Cortex of kidney (tissue), 1 donor: Measurements from ENCODE around the gene KCNMA1.

ENCODE experiments used
- DNase-seq: peaks from one replicate; lab custom pipeline; 2025; lab: John Stamatoyannopoulos, UW

Gene KCNMA1

DNA sequence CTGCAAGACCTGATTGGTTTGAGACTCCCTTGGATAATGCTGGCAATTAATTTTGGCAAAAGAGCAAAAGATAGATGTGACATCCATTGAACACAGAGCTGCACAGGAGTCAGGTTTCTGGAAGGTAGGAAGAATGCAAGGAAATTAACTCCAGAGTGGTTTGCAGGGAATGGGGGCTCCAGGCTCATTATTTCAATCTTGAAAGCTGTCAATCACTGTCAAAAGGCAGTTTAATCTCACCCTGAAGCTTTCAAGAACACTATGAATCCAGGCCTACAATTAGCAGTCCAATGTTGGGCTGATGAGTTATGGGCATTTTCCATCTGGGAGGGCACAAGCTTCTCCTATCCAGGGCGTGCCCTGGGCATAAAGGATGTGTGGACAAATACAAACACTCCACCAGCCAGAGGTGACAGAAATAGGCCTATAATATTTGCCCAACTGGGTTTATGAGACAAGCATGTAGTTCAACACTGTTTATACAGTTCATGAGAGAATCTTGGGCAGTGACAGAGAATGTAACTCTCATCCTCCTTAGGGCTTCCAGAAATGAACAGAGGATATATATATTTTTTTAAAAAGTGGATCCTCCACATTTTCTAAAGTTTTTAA, 80.5 kb downstream of the KCNMA1 start:
- no peak for DNase-seq

DNA sequence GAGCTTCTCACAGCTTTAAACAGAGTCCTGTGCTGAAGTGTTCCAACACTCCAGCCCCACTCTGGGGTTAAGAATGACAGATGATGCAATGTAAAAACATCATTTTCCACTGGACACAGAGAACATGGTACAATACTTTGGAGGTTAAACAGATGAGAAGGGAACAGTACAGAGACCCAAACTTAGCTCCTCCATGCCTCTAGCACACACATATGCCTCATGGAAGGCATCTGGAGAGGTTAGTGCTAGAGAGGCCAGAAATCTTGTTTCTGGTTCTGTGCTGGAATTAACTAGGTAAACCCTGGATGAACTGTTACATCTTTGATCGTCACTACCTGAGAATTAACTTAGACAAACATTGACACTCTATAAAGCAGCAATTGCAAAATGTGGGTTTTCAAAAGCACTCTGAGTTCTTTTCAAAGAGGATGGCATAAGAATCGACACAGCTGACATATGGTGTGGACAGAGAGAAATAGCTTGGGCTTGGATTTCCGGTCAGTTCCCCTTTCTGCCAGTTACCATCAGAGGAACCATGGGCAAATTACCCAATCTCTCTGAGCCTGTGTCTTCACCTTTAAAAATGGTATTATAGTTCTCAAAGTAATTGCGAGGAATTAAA, 81.9 kb downstream of the KCNMA1 start:
- DNase-seq, result no peak

DNA sequence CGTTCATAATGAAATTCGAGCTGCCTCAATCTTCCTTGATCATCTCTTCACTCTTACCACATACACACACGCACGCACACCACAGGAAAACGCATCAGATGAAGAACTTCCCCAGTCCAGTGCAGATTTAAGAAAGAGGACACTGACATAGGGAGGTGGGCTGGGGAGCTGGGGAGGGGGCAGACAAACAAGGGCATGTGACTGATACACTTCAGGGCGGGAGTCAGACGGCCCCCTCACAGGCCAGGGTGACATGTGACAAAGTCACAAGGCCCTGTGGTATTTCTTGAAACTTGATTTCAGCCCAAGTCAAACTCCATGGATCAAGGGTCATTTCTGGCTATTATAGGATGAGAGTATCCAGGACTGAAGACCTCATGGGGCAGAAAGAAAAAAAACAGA, 82.6 kb downstream of the KCNMA1 start:
- no peak for DNase-seq

DNA sequence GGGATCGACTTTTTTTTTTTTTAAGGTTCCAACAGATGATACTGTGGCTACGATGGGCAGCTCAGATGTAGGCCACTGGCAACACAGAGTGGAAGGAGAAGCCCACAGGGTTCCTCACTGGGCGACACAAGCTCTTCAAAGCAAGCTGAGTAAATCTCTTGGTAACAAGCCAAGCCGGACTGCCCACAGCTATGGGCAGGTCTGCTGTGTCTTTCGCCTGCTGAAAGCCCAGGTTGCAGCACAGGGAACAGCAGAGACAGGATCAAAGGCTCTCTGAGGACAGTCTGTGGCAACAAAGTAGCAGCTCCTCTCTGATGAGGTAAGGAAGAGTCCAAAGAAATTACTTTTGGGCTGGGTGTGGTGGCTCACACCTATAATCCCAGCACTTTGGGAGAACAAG, 83.6 kb downstream of the KCNMA1 start:
- no peak for DNase-seq

DNA sequence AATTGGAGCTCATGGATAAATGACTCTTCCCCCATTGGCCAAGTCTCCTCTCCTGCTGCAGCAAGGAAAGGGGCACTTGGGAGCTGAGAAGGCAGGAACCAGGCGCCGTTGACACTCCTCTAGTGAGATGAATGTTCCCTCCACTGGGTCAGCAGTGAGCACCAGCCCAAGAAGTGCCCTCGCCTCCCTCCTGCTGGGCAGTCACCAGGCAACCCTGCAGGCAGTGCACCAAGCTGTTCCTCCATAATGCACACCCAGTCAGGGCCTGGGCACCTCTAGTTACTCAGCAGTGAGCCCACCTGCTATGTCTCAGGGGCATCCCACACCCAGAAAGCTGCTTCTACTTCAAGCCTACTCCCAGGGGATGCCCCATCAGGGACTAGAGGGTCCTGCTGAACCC, 84.3 kb downstream of the KCNMA1 start:
- DNase-seq, result no peak

DNA sequence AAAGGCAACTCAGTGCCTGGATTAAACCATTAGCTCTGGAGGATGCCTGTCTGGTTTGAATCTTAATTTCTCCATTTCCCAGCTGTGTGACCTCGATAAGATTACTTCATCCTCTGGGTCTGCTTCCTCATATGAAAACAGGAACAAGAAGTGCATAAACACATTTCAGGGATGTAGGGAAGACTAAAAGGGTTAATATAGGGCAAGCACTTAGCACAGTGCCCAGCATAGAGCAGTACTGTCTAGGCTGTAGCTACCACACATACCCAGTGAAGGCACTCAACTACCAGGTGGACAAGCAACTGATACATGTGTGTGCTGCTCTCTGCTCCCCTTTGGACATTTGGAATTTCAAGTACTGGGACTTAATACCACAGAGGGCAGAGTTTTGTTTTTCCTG, 85.4 kb downstream of the KCNMA1 start:
- DNase-seq, result no peak

DNA sequence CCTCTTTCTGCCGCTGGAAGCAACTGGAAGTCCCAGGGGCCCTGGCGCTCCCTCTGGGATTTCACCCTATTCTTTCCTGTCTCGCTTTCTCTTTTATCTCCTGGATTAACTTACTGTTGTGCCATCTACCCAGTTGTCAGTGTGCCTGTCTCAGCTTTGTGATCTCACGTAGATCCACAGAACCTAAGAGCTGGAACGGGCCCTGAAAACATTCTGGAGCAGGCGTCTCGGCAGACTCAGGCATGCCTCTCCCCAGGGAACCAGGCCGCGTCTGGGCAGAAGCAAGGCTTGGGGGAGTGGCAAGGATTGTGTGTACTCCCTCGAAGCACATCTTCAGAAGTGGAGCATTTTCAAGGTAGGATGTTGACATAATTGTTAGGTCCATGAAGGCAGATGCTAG, 87.2 kb downstream of the KCNMA1 start:
- DNase-seq, result no peak

DNA sequence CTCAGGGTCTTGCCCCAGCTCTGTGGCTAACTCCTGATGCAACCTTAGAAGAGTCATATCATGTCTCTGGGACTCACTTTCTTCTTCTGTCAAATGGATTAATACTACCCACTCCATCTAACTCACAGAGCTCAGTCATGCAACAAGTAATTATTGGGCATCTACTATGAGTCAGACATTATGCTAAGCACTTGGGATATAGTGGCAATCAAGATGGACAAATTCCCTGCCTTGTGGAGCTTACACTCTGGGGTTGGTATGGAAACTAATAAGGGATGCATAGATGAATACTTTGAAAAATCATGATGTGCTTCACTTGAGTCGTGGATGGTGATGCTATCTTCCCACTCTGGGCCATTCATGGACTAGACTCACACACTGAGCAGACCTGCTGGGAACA, 88.9 kb downstream of the KCNMA1 start:
- no peak for DNase-seq

DNA sequence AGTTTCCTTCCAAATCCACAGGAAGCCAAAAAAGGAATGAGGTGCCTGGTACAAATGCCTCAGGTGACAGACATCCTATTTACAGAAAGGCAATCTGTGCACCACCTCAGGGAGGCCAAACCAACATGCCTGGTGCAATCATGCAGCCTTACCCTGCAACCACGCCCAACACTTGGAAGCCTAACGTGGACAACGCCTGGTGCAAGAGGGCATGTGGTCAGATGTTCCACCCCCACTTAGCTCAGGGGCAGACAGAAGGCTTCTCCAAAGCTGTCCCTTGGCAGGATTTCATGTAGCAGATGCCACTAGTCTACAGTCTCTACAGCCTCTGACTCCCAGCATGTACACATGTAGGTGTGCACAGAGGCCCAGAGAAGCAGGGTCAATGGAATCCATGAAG, 89.5 kb downstream of the KCNMA1 start:
- DNase-seq, result no peak

DNA sequence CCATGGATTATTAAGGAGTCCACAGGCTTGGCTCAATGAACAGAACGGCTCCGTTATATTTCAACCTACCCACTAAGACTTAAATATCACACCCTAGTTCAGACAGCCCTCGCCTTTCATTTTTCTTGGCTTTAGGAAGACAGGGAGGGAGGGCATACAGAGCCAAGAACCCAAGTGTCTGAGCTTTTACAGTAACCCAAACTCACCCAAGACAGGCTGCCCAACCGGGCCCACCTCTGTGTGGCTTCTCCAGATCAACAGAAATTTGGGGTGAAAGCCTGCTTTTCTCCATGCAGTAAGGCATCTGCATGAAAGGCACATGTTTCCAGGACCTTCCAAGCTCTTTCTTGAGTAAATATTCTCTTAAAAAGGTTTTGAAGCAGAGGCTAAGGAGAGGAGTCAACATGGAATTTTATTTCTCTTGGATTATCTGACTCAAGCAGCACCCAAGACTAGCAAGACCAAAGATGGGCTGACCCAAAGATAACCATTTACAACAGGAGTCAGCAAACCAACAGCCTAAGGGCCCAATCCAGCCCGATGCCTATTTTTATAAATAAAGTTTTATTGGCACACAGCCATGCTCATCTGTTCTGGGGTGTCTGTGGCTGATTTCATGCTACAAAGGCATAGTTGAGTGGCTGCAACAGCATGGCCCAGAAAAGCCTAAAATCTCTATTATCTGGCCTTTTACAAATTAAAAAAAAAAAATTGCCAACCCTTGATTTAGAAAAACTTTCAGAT, 90.1 kb downstream of the KCNMA1 start:
- DNase-seq, result no peak

DNA sequence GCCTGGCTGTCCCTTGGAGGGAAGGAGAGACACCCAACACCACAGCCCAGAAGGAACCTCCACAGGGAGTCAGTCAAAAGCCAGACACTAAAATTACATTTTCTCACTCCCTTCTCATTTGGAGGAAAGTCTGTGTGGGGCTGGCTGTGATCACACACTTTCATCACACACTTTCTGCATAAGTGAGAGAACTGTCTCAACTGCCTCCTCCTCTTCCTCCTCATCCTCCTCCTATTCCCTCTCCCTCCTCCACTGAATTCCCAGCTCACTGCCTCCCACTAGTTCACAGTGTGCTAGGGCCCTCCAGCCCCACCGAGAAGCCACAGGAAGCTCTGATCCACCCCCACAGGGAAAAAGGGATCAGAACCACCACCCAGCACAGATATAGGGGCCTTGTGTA, 91.6 kb downstream of the KCNMA1 start:
- no peak for DNase-seq

DNA sequence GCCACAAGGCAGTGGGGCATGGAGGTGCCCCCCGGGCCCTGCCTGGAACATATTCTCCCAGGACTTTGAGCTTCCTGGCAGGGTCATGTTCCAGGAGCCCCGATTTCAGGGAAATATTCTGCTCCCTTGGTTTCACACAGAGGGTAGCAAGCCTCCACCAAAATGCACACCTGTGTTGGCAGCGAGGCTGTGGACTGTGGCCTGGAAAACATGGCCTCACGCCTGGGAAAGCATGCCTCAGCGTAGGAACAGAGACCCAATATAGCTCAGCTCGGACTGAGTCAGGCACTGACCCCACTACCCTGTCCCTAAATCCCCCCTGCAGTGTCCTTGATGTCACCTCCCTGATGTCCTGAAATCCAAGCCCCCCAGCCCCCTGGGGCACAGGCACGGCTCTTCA, 92.0 kb downstream of the KCNMA1 start:
- no peak for DNase-seq

DNA sequence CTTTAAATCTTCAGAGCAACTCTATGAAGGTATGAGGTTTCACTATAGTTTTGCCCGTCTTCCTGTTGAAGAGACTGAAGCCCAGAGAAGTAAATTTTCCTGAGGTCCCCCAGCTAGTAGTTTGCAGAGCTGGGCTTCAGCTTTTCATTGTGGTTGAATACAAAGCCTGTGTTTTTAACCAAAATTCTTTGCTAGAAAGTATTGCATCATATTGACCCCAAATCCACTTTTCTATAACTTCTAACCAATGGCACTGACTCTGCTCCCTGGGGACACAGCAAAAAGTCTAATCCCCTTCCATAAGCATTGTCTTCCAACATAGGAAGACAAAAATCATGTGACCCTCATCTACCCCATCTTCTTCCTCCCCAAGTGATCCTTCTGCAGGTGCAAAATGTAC, 93.0 kb downstream of the KCNMA1 start:
- no peak for DNase-seq

DNA sequence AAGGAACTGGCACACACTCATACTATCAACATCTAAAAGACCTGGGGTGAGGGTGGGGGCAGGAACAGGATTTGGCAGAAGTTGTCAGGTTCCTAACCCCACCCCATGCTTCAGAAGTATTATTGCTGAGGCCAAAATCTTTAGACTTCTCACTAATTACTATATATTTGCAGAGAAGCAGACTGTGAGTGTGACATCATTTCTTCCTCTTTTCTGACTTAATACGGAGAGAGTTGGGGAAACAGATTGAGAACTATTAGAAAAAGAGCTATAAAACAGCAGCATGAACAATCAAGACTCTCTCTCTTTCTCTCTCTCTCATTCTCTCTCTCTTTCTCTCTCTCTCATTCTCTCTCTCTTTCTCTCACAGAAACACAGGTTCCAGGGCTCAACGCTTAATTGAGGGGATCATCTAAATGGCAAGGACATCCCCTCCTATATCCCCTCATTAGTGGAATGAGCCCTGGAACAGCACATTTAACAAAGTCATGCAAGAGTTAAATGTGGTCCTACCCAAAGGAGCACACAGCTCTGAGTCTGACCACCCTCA, 94.8 kb downstream of the KCNMA1 start:
- DNase-seq, result no peak

DNA sequence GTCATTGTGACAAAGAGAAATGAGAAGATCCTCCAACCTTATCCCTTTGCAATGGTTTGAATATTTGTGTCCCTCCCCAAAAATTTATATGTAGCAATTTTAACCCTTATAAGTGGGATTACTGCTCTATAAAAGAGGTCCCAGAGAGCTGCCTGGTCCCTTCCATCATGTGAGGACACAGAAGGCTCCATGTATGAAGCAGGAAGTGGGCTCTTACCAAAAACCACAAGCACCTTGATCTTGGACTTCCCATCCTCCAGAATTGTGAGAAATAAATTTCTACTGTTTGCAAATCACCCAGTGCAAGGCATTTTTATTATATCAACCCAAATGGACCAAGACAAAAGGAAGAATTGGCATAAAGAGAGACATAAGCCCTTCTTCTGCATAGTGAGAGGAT, 95.7 kb downstream of the KCNMA1 start:
- no peak for DNase-seq

DNA sequence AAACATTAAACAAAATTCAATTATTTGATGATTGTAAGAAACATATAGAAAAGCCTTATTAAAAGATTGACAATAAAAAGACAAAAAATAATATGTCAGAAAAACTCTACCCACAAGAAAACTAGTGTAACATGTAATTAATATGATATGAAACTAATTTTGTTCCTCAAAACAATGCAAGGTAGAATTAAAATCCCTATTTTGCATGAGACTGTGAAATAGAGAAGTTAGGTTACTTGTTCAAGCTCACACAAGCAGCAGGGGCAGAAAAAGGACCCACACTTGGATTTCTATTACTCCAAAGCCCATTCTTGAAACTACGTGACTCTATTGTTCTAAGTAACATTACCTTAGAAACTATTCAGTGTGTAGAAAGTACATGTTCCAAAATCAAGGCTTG, 96.4 kb downstream of the KCNMA1 start:
- DNase-seq, result no peak

DNA sequence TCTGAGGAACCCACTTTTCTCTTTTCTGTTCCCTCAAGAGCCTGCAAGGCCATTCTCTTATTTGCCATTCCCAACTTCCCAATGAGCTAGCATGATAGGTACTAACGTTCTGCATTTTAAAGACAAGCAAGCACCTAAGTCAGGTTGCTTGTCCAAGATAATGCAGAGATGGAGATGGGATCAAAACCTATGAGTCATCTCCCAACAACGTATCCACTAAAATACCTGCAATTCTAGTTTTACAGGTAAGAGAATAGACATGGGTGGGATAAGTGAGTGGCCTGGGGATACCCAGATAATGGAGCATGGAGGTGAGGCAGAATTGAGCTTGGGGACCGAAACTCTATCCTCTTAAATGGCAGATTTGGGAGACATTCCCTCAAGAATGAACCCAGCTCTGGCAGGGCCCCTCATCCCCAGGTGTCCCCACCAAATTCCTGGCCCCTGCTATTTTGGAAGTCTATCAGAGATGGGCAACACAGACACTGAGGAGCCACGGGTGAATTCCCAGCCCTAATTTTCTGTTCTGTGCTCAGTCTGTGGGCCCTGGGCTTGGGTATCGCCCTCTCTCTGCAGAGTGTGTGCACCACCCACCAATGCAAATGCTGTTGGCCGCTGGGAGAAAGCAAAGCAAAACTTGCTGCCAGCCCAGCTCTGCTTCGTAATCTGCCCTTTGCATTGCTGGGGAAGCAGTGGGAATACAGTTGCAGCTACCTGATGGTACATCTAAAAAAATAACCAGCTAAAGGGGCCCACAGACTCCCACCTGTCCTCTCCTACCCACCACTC, 98.3 kb downstream of the KCNMA1 start:
- no peak for DNase-seq

DNA sequence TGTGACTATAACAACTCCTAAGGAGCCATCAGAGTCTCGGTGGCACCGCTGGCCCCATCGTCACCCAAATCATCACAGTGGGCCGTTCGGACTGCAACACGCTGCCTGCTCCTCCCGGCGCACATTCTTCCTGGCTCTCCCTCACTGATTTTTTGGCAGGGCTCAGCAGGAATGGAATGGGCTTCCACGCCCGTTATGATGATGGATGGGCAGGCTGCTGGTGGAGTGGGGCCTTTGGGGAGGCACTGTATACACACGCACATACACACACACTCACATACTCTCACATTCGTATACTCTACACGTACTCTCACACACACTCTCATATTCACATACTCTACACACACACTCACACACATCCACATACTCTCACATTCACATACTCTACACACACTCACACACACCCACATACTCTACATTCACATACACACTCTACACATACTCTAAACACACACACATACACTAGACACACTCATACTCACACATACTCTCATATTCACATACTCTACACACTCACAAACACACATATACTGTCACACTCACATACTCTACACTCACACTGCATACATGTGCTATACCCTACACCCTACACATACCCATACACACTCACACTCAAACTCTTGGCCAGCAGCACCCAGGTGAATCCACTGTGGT, 99.8 kb downstream of the KCNMA1 start:
- no peak for DNase-seq

DNA sequence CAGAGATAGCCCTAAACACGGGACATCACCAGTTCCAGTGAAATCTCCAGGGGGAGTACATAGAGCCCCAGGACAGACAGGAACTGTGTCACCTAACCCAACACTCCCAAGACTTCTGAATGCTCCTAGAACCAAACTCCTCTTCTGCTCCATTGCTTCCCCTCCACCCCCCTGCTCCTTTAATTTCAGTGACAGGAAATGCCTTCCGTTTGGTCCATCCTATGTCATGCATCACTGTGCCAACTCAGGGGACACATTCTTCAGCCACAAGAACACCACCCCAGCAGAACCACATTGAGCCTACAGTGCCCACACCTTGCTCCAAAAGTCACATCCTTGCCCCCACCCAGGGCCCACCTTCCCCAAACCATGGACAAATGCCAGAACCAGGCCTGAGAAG, 100.5 kb downstream of the KCNMA1 start:
- DNase-seq, result no peak

DNA sequence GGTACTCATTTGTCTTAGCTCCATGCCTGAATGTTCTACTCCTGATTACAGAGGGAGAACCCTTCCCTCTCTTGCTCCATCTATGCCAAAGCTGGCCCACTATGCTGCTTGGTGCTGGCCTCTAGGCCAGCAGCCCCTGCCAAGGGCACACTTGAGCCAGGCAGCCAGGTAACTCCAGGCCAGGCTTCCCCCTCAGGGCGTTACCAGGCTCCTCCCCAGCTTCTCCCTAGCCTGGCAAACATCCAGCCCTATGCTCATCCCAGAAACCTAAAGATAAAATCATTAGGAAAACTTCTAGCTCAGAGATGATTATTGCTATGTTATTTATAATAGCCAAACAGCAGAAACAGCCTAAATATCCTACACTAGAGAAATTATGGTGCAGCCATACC, 103.7 kb downstream of the KCNMA1 start:
- DNase-seq, result no peak

DNA sequence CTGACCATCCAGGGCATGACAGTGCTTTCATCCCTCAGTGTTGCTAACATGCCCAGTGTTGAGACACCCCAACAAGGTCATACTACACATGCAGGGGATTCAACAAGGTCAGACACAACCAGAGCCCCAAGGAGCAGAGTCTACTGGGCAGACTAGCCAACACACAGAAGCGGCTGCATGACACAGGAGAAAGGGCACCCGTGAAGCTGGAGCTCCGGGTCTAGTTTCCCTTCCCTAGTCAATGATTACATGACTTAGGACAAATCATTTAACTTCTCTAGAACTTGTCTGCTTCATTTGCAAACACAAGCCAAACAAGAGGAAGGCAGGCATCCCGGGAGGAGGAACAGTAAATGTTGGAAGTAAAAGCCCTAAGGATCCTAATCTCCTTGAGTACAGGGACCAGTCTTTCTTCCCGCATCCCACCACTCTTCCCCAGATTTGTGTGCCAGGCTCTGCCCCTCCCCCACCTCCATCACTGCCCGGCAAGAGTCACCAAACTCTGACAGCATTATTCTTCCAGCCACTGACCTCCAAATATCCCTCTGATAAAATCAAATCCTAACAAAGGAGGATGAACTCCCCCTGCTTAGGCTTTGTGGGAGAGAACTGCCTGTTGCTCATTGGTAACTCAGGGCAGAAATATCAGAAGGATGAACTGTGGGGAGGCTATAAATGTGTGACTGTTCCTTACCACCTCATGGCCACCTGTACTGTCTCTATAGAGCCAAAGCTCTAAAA, 104.3 kb downstream of the KCNMA1 start:
- no peak for DNase-seq
